NCI-H146 treated with DMSO at 0.1 percent for 48 hours (cell line): ENCODE data around the gene MYL10.

Experiments used
- DNase-seq: peaks from one replicate; lab custom pipeline; 2025; ENCODE audit not compliant: unreplicated experiment; lab: John Stamatoyannopoulos, UW

Gene MYL10

GRCh38 chr7:101629171-101629570, at the start of gene MYL10:
Gene MYL10, minus strand, starts transcription at chr7:101629296. Its CDS starts 178 bp downstream, at chr7:101629118.
- DNase-seq = no peak

GRCh38 chr7:101678658-101679057, 49.6 kb upstream of the MYL10 start:
- DNase-seq = no peak

GRCh38 chr7:101677797-101678479, 48.8 kb upstream of the MYL10 start:
- DNase-seq = no peak

GRCh38 chr7:101677391-101677790, 48.3 kb upstream of the MYL10 start:
- DNase-seq = peak; percentile 46

- DNase-seq = peak; percentile 46
Measured at GRCh38 chr7:101676956-101677355, 47.9 kb upstream of the MYL10 start.

GRCh38 chr7:101676062-101676598, 47.0 kb upstream of the MYL10 start:
- DNase-seq = no peak

- no peak for DNase-seq
Measured at GRCh38 chr7:101674439-101674838, 45.3 kb upstream of the MYL10 start.

- DNase-seq = no peak
Measured at GRCh38 chr7:101673951-101674350, 44.9 kb upstream of the MYL10 start.

- DNase-seq = no peak
Measured at GRCh38 chr7:101673315-101673714, 44.2 kb upstream of the MYL10 start.

- no peak for DNase-seq
Measured at GRCh38 chr7:101671371-101672356, 42.6 kb upstream of the MYL10 start.

- no peak for DNase-seq
Measured at GRCh38 chr7:101669307-101669706, 40.2 kb upstream of the MYL10 start.

- DNase-seq = no peak
Measured at GRCh38 chr7:101668726-101669125, 39.6 kb upstream of the MYL10 start.

GRCh38 chr7:101667920-101668319, 38.8 kb upstream of the MYL10 start:
- no peak for DNase-seq

GRCh38 chr7:101667399-101667798, 38.3 kb upstream of the MYL10 start:
- no peak for DNase-seq

- DNase-seq = no peak
Measured at GRCh38 chr7:101666741-101667140, 37.6 kb upstream of the MYL10 start.

- no peak for DNase-seq
Measured at GRCh38 chr7:101666293-101666692, 37.2 kb upstream of the MYL10 start.

- no peak for DNase-seq
Measured at GRCh38 chr7:101664893-101665471, 35.9 kb upstream of the MYL10 start.

GRCh38 chr7:101664436-101664835, 35.3 kb upstream of the MYL10 start:
- DNase-seq = no peak

GRCh38 chr7:101663747-101664146, 34.7 kb upstream of the MYL10 start:
- DNase-seq = no peak

GRCh38 chr7:101662447-101662998, 33.4 kb upstream of the MYL10 start:
- DNase-seq = no peak

- DNase-seq = no peak
Measured at GRCh38 chr7:101659706-101660105, 30.6 kb upstream of the MYL10 start.
